Small intestine (tissue), 7 donors: Measurements from ENCODE around the gene CNTLN. TPM values are rescaled to one million over a fixed set of nuclear protein-coding genes. Genes with fewer than 3 reads are reported as not detected.

ENCODE experiments used
- DNase-seq, 2 donors: peaks; one replicate each; pipeline versions ENCODE4 v3.0.0 to v3.0.0-alpha.2; 2013
- FAIRE-seq: peaks from 2 replicates; lab custom pipeline; 2012; peaks lifted over from hg19 to GRCh38; lab: Jason Lieb, UNC
- H3K27ac ChIP-seq, 3 donors: one replicate each; pipeline ENCODE4 v1.5.1; 2013; ENCODE audit warnings: low read length in 2 of 3, mild to moderate bottlenecking in 2 of 3, control low read depth in 1 of 3, inconsistent platforms in 1 of 3, low read depth in 1 of 3, moderate library complexity in 1 of 3
- H3K27me3 ChIP-seq, 3 donors: one replicate each; pipeline ENCODE4 v1.6.1; 2013; ENCODE audit warnings: low read length in 3 of 3, inconsistent platforms in 1 of 3; ENCODE audit not compliant: control insufficient read depth in 3 of 3, insufficient read depth in 3 of 3
- H3K36me3 ChIP-seq, 3 donors: one replicate each; pipeline ENCODE4 v1.6.1; 2013; ENCODE audit warnings: low read length in 3 of 3, inconsistent platforms in 1 of 3, low read depth in 1 of 3, mild to moderate bottlenecking in 1 of 3, moderate library complexity in 1 of 3; ENCODE audit not compliant: control insufficient read depth in 3 of 3, insufficient read depth in 2 of 3
- H3K4me1 ChIP-seq, 3 donors: one replicate each; pipeline ENCODE4 v1.6.1; 2013; ENCODE audit warnings: low read length in 2 of 3, inconsistent platforms in 1 of 3, low read depth in 1 of 3, mild to moderate bottlenecking in 1 of 3, moderate library complexity in 1 of 3; ENCODE audit not compliant: control insufficient read depth in 3 of 3, insufficient read depth in 2 of 3
- H3K4me3 ChIP-seq, 3 donors: one replicate each; pipeline ENCODE4 v1.5.1; 2013; ENCODE audit warnings: low read length in 3 of 3, control low read depth in 1 of 3, inconsistent platforms in 1 of 3, low read depth in 1 of 3, mild to moderate bottlenecking in 1 of 3, moderate library complexity in 1 of 3
- H3K9me3 ChIP-seq, 2 donors: one replicate each; pipeline ENCODE4 v1.6.1; 2013; ENCODE audit warnings: low read depth in 1 of 2, low read length in 1 of 2; ENCODE audit not compliant: control insufficient read depth in 2 of 2, insufficient read depth in 1 of 2
- WGBS, 3 donors: extraction: QIAGEN DNeasy Blood & Tissue Kit; methylation state at CpG; one replicate each; pipeline ENCODE4 v1.1.7; 2013; 5-methylcytosine and 5-hydroxymethylcytosine counted together
- polyA plus RNA-seq, 4 donors: library from polyadenylated mRNA; stranded (reverse) in 3 of 4; unstranded in 1 of 4; fragments of 200-250 nt in 3 of 4; fragments of 120-200 nt in 1 of 4; gene quantifications; one replicate each; pipeline versions ENCODE4 v1.2.1 to v1.2.3, GENCODE V29; 2013
- donor health status: healthy with polysubstance abuse.
- donor health status: control.
- donor health status: control.
- donor health status: Bipolar disorder and iron deficiency.
- donor health status: healthy.

Gene CNTLN
- polyA plus RNA-seq, 4 donors, result 0.54 to 4.0 (median 3.0) TPM; not detected in 1

DNA sequence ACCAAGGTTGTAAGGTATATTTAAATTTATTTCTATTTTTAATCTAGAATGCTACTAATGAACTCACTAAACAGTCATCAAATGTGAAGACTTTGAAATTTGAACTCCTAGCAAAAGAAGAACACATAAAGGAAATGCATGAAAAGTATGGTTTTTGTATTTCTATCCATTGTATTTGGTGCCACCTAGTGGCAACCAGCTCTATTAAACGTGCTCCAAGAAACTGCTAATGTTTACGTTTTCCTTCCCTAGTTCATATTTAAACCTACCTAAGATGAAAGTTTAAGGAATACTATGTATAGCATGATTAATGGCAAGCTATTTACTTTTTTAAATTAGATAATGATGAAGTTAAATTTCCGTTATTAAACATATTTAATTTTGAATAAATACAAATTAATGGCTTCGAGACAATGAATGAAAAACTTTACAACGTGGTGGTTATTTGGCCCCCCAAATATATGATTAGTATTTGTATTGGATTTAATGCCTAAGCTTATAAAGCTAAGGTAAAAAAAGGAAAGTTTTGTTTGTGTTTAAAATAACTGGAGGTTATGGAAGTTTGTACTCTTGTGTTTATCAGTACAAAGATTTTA lies 328.1 kb downstream of the CNTLN start:
- Histone ChIP-seq H3K4me1 (no peaks in the 10 kb centered on the region), H3K36me3 (no peaks in the 10 kb centered on the region), H3K27me3 (no peaks in the 10 kb centered on the region), H3K9me3 (no peaks in the 10 kb centered on the region), H3K4me3 (no peak overlapping the region), H3K27ac (no peak overlapping the region)
- 45 to 51% (median 48%) methylated on average over 5 of the region's 5 CpGs for WGBS, 3 donors
- FAIRE-seq (no peak), DNase-seq (peak; percentile 44 to 73)

- DNase-seq (no peak), FAIRE-seq (no peak)
- Histone ChIP-seq H3K4me1 (no peaks in the 10 kb centered on the region), H3K4me3 (no peak overlapping the region), H3K36me3 (no peaks in the 10 kb centered on the region), H3K27ac (no peak overlapping the region), H3K9me3 (no peaks in the 10 kb centered on the region), H3K27me3 (no peaks in the 10 kb centered on the region)
- 67 to 82% (median 71%) methylated on average over 5 of the region's 5 CpGs for WGBS, 3 donors
Measured at GRCh38 chr9:17470036-17470813, 335.4 kb downstream of the CNTLN start.

DNA sequence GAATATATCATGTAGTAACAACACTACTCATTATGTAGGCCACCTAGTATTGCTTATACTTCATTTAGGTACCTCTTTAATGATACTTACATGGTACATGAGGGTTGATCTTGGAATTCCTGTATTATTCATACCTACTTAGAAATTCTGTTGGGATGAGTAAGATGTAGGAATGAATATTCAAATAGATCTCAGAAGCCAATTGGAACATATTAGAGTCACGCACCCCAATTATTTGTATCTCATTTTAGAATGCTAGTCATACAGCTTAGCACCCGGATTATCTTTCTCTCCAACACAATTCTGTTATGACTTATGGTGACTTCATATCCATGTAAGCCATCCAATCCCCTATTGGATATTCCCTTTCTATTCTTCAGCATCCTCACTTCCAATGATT lies 337.3 kb downstream of the CNTLN start:
- Histone ChIP-seq H3K4me3 (no peak overlapping the region), H3K9me3 (no peaks in the 10 kb centered on the region), H3K4me1 (no peaks in the 10 kb centered on the region), H3K27me3 (no peaks in the 10 kb centered on the region), H3K36me3 (no peaks in the 10 kb centered on the region), H3K27ac (no peak overlapping the region)
- 96 to 98% (median 98%) methylated on average over 2 of the region's 2 CpGs for WGBS, 3 donors
- DNase-seq (no peak), FAIRE-seq (no peak)

DNA sequence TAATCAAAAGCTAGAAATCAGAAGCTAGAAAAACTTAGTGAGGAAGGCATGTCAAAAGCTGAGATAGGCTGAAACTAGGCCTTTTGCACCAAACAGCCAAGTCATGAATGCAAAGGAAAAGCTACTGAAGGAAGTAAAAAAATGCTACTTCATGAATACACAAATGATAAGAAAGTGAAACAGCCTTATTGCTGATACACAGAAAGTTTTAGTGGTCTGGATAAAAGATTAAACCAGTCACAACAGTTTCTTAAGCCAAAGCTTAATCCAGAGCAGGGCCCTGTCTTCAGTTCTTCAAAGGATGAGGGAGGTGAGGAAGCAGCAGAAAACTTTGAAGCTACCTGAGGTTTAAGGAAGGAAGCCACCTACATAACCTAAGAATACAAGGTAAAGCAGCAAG lies 341.6 kb downstream of the CNTLN start:
- Histone ChIP-seq H3K4me3 (no peak overlapping the region), H3K9me3 (no peaks in the 10 kb centered on the region), H3K27me3 (no peaks in the 10 kb centered on the region), H3K36me3 (no peaks in the 10 kb centered on the region), H3K4me1 (no peaks in the 10 kb centered on the region), H3K27ac (no peak overlapping the region)
- DNase-seq (no peak), FAIRE-seq (no peak)

DNA sequence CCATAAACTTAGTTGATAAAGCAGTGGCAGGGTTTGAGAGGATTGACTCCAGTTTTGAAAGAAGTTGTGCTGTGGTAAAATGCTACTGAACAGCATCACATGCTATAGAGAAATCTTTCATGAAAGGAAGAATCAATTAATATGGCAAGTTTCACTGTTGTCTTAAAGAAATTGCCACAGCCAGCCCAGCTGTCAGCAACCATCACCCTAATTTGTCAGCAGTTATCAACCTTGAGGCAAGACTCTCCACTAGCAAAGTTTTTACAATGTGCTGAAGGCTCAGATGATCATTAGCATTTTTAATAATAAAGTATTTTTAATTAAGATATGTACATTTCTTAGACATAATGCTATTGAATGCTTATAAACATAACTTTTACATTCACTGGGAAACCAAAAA lies 343.0 kb downstream of the CNTLN start:
- Histone ChIP-seq H3K4me1 (no peaks in the 10 kb centered on the region), H3K27ac (no peak overlapping the region), H3K36me3 (no peaks in the 10 kb centered on the region), H3K9me3 (no peaks in the 10 kb centered on the region), H3K4me3 (no peak overlapping the region), H3K27me3 (no peaks in the 10 kb centered on the region)
- DNase-seq (no peak), FAIRE-seq (no peak)

- WGBS, 3 donors, result 91 to 94% (median 94%) methylated on average over 4 of the region's 4 CpGs
- H3K36me3 ChIP-seq, result no peaks in the 10 kb centered on the region
- no peaks in the 10 kb centered on the region for H3K9me3 ChIP-seq
- no peak overlapping the region for H3K4me3 ChIP-seq
- no peak for DNase-seq
- no peaks in the 10 kb centered on the region for H3K27me3 ChIP-seq
- H3K4me1 ChIP-seq, result no peaks in the 10 kb centered on the region
- H3K27ac ChIP-seq, result no peak overlapping the region
- FAIRE-seq, result no peak
Measured at GRCh38 chr9:17480966-17481365, 346.1 kb downstream of the CNTLN start.

DNA sequence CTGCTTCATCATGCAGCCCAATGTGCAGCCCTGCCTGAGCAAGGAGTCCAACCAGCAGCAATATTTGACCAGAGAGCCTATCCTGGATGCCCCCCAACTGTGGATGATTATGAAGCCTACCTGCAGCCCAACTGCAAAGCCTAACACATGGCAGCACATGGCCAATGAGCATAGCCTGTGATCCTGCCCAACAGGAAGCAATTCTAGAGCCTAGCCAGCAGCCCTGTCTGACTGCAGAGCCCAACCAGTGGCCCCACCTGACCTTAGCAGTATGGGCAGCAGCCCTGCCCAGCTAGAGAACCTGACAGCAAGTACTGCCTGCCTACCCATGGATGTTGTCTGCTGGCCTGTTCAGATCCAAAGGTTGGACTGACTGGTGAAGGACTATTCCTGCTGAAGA lies 346.7 kb downstream of the CNTLN start:
- DNase-seq (no peak), FAIRE-seq (no peak)
- no peak overlapping the region for H3K4me3 ChIP-seq
- H3K27me3 ChIP-seq, result no peaks in the 10 kb centered on the region
- H3K9me3 ChIP-seq, result no peaks in the 10 kb centered on the region
- H3K36me3 ChIP-seq, result no peaks in the 10 kb centered on the region
- H3K4me1 ChIP-seq, result no peaks in the 10 kb centered on the region
- H3K27ac ChIP-seq, result no peak overlapping the region

- FAIRE-seq, result no peak
- H3K36me3 ChIP-seq, result no peaks in the 10 kb centered on the region
- no peaks in the 10 kb centered on the region for H3K27me3 ChIP-seq
- no peak overlapping the region for H3K4me3 ChIP-seq
- H3K27ac ChIP-seq, result no peak overlapping the region
- 94 to 99% (median 98%) methylated on average over 3 of the region's 3 CpGs for WGBS, 3 donors
- no peaks in the 10 kb centered on the region for H3K4me1 ChIP-seq
- DNase-seq, result no peak
- no peaks in the 10 kb centered on the region for H3K9me3 ChIP-seq
Measured at GRCh38 chr9:17484906-17485305, 350.1 kb downstream of the CNTLN start.

DNA sequence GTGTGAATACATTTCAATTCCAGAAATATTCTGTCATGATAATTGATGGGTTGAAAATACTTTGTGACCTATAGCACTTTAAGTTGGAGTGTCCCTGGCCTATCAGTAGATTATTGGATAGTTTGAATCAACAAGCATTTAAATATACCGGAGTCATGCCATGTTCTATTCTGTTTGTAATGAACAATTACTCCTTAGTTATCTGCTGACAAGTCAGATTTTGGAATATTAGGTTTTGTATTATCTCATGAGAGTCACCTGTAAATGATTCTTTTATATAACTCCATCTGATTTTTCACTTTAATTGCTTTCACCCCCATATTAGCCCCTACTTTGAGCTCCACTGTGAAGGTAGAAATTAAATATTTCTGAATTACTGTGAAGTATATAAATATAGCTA lies 351.6 kb downstream of the CNTLN start:
- Histone ChIP-seq H3K4me1 (no peaks in the 10 kb centered on the region), H3K27ac (no peak overlapping the region), H3K9me3 (no peaks in the 10 kb centered on the region), H3K36me3 (no peaks in the 10 kb centered on the region), H3K4me3 (no peak overlapping the region), H3K27me3 (no peaks in the 10 kb centered on the region)
- FAIRE-seq (no peak), DNase-seq (no peak)
- WGBS, 3 donors, result 94 to 100% (median 98%) methylated on average over 1 of the region's 1 CpG
